Kidney (tissue), 14 donors: ENCODE measurements around the gene SCARB1. TPM values are rescaled to one million over a fixed set of nuclear protein-coding genes. Genes with fewer than 3 reads are reported as not detected.

Source experiments
- DNase-seq, 5 donors: peaks; one replicate each; pipeline ENCODE4 v3.0.0-alpha.2; 2013 to 2020
- FAIRE-seq: peaks from 2 replicates; lab custom pipeline; 2012; peaks lifted over from hg19 to GRCh38; lab: Jason Lieb, UNC
- H3K27ac ChIP-seq, 2 donors: one replicate each; pipeline ENCODE4 v1.7.0; 2013; ENCODE audit warnings: low read depth in 2 of 2, low read length in 2 of 2, inconsistent platforms in 1 of 2
- H3K27me3 ChIP-seq: one replicate; pipeline ENCODE4 v1.7.1; 2013; ENCODE audit warnings: low read length, inconsistent platforms; ENCODE audit not compliant: control insufficient read depth, insufficient read depth
- H3K36me3 ChIP-seq, 3 donors: one replicate each; pipeline versions ENCODE4 v1.7.0 to v1.7.1; 2013; ENCODE audit warnings: low read length in 3 of 3, control low read depth in 1 of 3, inconsistent platforms in 1 of 3; ENCODE audit not compliant: insufficient read depth in 3 of 3, control insufficient read depth in 2 of 3
- H3K4me1 ChIP-seq, 3 donors: one replicate each; pipeline versions ENCODE4 v1.7.0 to v1.7.1; 2013; ENCODE audit warnings: low read length in 3 of 3, inconsistent platforms in 1 of 3, low read depth in 1 of 3; ENCODE audit not compliant: control insufficient read depth in 2 of 3, insufficient read depth in 2 of 3
- H3K4me3 ChIP-seq, 3 donors: one replicate each; pipeline versions ENCODE4 v1.7.0 to v1.8.1; 2013; ENCODE audit warnings: low read length in 3 of 3, control low read depth in 1 of 3, inconsistent platforms in 1 of 3
- H3K9ac ChIP-seq, 3 donors: one replicate each; pipeline versions ENCODE4 v1.7.0 to v1.7.1; 2013; ENCODE audit warnings: low read length in 3 of 3, control low read depth in 1 of 3, inconsistent platforms in 1 of 3
- H3K9me3 ChIP-seq, 3 donors: one replicate each; pipeline versions ENCODE4 v1.7.0 to v1.7.1; 2013; ENCODE audit warnings: low read length in 3 of 3, control low read depth in 1 of 3, inconsistent platforms in 1 of 3; ENCODE audit not compliant: control insufficient read depth in 2 of 3, insufficient read depth in 1 of 3
- CTCF ChIP-seq: IDR thresholded peaks from 3 replicates; pipeline ENCODE4 v1.5.1; 2012; ENCODE audit warnings: mild to moderate bottlenecking, moderate library complexity, borderline replicate concordance; ENCODE audit not compliant: insufficient read depth; ENCODE audit errors: extremely low read depth
- intact Hi-C: fragments of 100-400 bp; cut with DNase I; formaldehyde crosslinking; loops from one replicate; pipeline ENCODE4 v1.11.1; 2022
- polyA plus RNA-seq: library from polyadenylated mRNA; stranded (reverse); fragments of 350-450 nt; fragmentation: Illumina TruSeq; extraction: RNeasy Lipid Tissue Mini Kit (QIAGEN cat#74804); gene quantifications from one replicate; pipeline ENCODE4 v1.2.3, GENCODE V29; 2014; ENCODE audit warnings: low read depth, low replicate concordance; ENCODE audit not compliant: insufficient read depth
- total RNA-seq: library from RNA; stranded (reverse); fragmentation: NEBNext Ultra II Directional; extraction: Animal tissue kit (Norgen Biotek cat#: 25700); gene quantifications from one replicate; pipeline ENCODE4 v1.2.1, GENCODE V29; 2021
- donor health status: control.
- donor health status: control.
- donor health status: control.
- donor health status: control.
- donor health status: control.
- donor health status: DM: yes; HTN: yes; CAD: no.
- donor health status: Normal renal cell carcinoma (clear cell type).

The SCARB1 gene
- total and polyA plus RNA-seq, 2 donors from 2014 or later, result 12.3 to 13.2 TPM

- Histone ChIP-seq H3K27ac (no peak overlapping the region), H3K9me3 (no peaks in the 10 kb centered on the region), H3K4me3 (no peak overlapping the region), H3K9ac (no peak overlapping the region), H3K27me3 (no peaks in the 10 kb centered on the region), H3K36me3 (no peaks in the 10 kb centered on the region), H3K4me1 (peaks cover 0 to 5% (median 0%) of the 10 kb centered on the region in 3 donors)
- TF ChIP-seq CTCF, result no peak
- intact Hi-C loops, result no loop called here
- DNase-seq (no peak), FAIRE-seq (no peak)
These were observed 57.6 kb downstream of the SCARB1 start for GRCh38 chr12:124805876-124806668.

- no peak for TF ChIP-seq CTCF
- Histone ChIP-seq H3K27ac (no peak overlapping the region), H3K36me3 (no peaks in the 10 kb centered on the region), H3K4me1 (peaks cover 0 to 5% (median 0%) of the 10 kb centered on the region in 3 donors), H3K9ac (no peak overlapping the region), H3K9me3 (no peaks in the 10 kb centered on the region), H3K27me3 (no peaks in the 10 kb centered on the region), H3K4me3 (no peak overlapping the region)
- FAIRE-seq (no peak), DNase-seq (no peak)
- intact Hi-C loops, result no loop called here
These were observed 58.6 kb downstream of the SCARB1 start for GRCh38 chr12:124805050-124805449.

GRCh38 chr12:124804011-124804621 is 59.5 kb downstream of the SCARB1 start:
- H3K36me3 ChIP-seq, result no peaks in the 10 kb centered on the region
- peak overlapping the region in 1 of 2 donors; percentile 28 for H3K27ac ChIP-seq
- FAIRE-seq (no peak), DNase-seq (peak in 1 of 5 donors; percentile 16)
- H3K9ac ChIP-seq, result no peak overlapping the region
- no peaks in the 10 kb centered on the region for H3K27me3 ChIP-seq
- H3K4me3 ChIP-seq, result no peak overlapping the region
- peaks cover 0 to 5% (median 0%) of the 10 kb centered on the region in 3 donors for H3K4me1 ChIP-seq
- TF ChIP-seq CTCF, result no peak
- intact Hi-C loops, result no loop called here
- no peaks in the 10 kb centered on the region for H3K9me3 ChIP-seq
